AG09319 (cell line): Measurements from ENCODE around the gene COLEC11.

Experiments used
- DNase-seq: peaks from one replicate; pipeline ENCODE4 v3.0.0-alpha.2; 2010; ENCODE audit warnings: low read depth; ENCODE audit errors: extremely low read depth
- CTCF ChIP-seq: IDR thresholded peaks from 2 replicates; pipeline ENCODE4 v1.5.1; 2011; ENCODE audit warnings: low read depth, mild to moderate bottlenecking, inconsistent platforms, low read length, moderate library complexity

The COLEC11 gene

GRCh38 chr2:3636586-3637310 is 41.8 kb downstream of the COLEC11 start:
- no peak for TF ChIP-seq CTCF

GRCh38 chr2:3637311-3637675 is 42.4 kb downstream of the COLEC11 start:
- no peak for DNase-seq
- TF ChIP-seq CTCF, result no peak

More at GRCh38 chr2:3636586-3637310, 41.8 kb downstream of the COLEC11 start:
- no peak for DNase-seq

- no peak for TF ChIP-seq CTCF
- DNase-seq, result no peak
Measured at GRCh38 chr2:3637692-3638455, 43.0 kb downstream of the COLEC11 start.

- TF ChIP-seq CTCF, result no peak
- DNase-seq, result no peak
Measured at GRCh38 chr2:3638456-3638810, 43.5 kb downstream of the COLEC11 start.

GRCh38 chr2:3639015-3639630 is 44.2 kb downstream of the COLEC11 start:
- DNase-seq, result no peak
- no peak for TF ChIP-seq CTCF

GRCh38 chr2:3639653-3640052 is 44.7 kb downstream of the COLEC11 start:
- TF ChIP-seq CTCF, result no peak
- DNase-seq, result no peak

GRCh38 chr2:3641181-3641580 is 46.3 kb downstream of the COLEC11 start:
- no peak for TF ChIP-seq CTCF
- no peak for DNase-seq
